ENCODE results near the gene ENTPD6. TPM values are rescaled to one million over a fixed set of nuclear protein-coding genes. Genes with fewer than 3 reads are reported as not detected.

The ENTPD6 gene
- total and polyA plus RNA-seq, 2 experiments from 2014 or later = 32.9 to 50.4 TPM

GRCh38 chr20:25205277-25206062 is 10.0 kb downstream of the ENTPD6 start:
- no peaks in the 10 kb centered on the region for H4K20me1 ChIP-seq (ENCODE audit: insufficient read depth)
- no peak overlapping the region for H3K4me3 ChIP-seq
- no peak overlapping the region for H3K27ac ChIP-seq
- H3K4me1 ChIP-seq (ENCODE audit: insufficient read depth) = 0 out of 2 replicates have a peak, but pooled peaks cover under 1% of the 10 kb centered on the region
- 84 to 85% methylated on average over 18 to 20 of the region's 21 CpGs for WGBS, 2 experiments (ENCODE audit: low coverage in 1 of 2, low lambda C conversion rate in 2 of 2, missing lambda C conversion rate in 2 of 2)
- TF ChIP-seq EZH2 (IDR thresholded peaks at IDR 0.05; ENCODE audit: insufficient read depth, poor library complexity, severe bottlenecking) (no peak), EZH2phosphoT487 (IDR thresholded peaks at IDR 0.05; ENCODE audit: insufficient read depth, low read depth) (no peak)
- H3K4me2 ChIP-seq (ENCODE audit: unreplicated experiment) = no peak overlapping the region
- H3K27me3 ChIP-seq (replicated peaks; ENCODE audit: insufficient read depth) = no peaks in the 10 kb centered on the region
- H3F3A ChIP-seq (ENCODE audit: insufficient read depth) = no peaks in the 10 kb centered on the region
- in situ Hi-C loops (cut with MboI) = no loop called here
- H3K9me2 ChIP-seq (ENCODE audit: insufficient read depth) = no peaks in the 10 kb centered on the region
- H3K36me3 ChIP-seq (ENCODE audit: low read depth) = 0 out of 2 replicates have a peak, but pooled peaks cover 2% of the 10 kb centered on the region
- DNase-seq = no peak
- peaks cover 86% of the 10 kb centered on the region for H3K79me2 ChIP-seq (ENCODE audit: insufficient read depth)
- no peak overlapping the region for H2AFZ ChIP-seq
- H3K9me3 ChIP-seq (ENCODE audit: low read depth) = no peaks in the 10 kb centered on the region
- H3K9ac ChIP-seq = no peak overlapping the region

- H3K36me3 ChIP-seq (ENCODE audit: low read depth) = peaks cover 7% of the 10 kb centered on the region; the same call in 1 of the 2 replicates
- H3K4me2 ChIP-seq (ENCODE audit: unreplicated experiment) = no peak overlapping the region
- no peaks in the 10 kb centered on the region for H4K20me1 ChIP-seq (ENCODE audit: insufficient read depth)
- DNase-seq = no peak
- H3K4me1 ChIP-seq (ENCODE audit: insufficient read depth) = no peaks in the 10 kb centered on the region
- H3K27me3 ChIP-seq (replicated peaks; ENCODE audit: insufficient read depth) = no peaks in the 10 kb centered on the region
- in situ Hi-C loops (cut with MboI) = no loop called here
- 91 to 93% methylated on average over 9 of the region's 9 CpGs for WGBS, 2 experiments (ENCODE audit: low coverage in 1 of 2, low lambda C conversion rate in 2 of 2, missing lambda C conversion rate in 2 of 2)
- no peaks in the 10 kb centered on the region for H3K9me2 ChIP-seq (ENCODE audit: insufficient read depth)
- H3K9me3 ChIP-seq (ENCODE audit: low read depth) = no peaks in the 10 kb centered on the region
- H2AFZ ChIP-seq = no peak overlapping the region
- H3K79me2 ChIP-seq (ENCODE audit: insufficient read depth) = peaks cover 81% of the 10 kb centered on the region
- no peaks in the 10 kb centered on the region for H3F3A ChIP-seq (ENCODE audit: insufficient read depth)
- H3K27ac ChIP-seq = no peak overlapping the region
- no peak overlapping the region for H3K9ac ChIP-seq
- no peak overlapping the region for H3K4me3 ChIP-seq
- no peak for TF ChIP-seq EZH2 (IDR thresholded peaks at IDR 0.05; ENCODE audit: insufficient read depth, poor library complexity, severe bottlenecking)
- no peak for TF ChIP-seq EZH2phosphoT487 (IDR thresholded peaks at IDR 0.05; ENCODE audit: insufficient read depth, low read depth)
Measured at GRCh38 chr20:25206063-25206403, 10.5 kb downstream of the ENTPD6 start.

- Histone ChIP-seq H3K79me2 (ENCODE audit: insufficient read depth) (peaks cover 76% of the 10 kb centered on the region), H3K36me3 (ENCODE audit: low read depth) (peaks cover 8% of the 10 kb centered on the region; the same call in 1 of the 2 replicates), H4K20me1 (ENCODE audit: insufficient read depth) (no peaks in the 10 kb centered on the region), H3K4me1 (ENCODE audit: insufficient read depth) (no peaks in the 10 kb centered on the region), H3K4me2 (ENCODE audit: unreplicated experiment) (no peak overlapping the region), H3K27me3 (replicated peaks; ENCODE audit: insufficient read depth) (no peaks in the 10 kb centered on the region), H3K9ac (no peak overlapping the region), H3K9me3 (ENCODE audit: low read depth) (no peaks in the 10 kb centered on the region), H3K4me3 (no peak overlapping the region), H3K27ac (no peak overlapping the region), H3F3A (ENCODE audit: insufficient read depth) (no peaks in the 10 kb centered on the region), H3K9me2 (ENCODE audit: insufficient read depth) (no peaks in the 10 kb centered on the region), H2AFZ (no peak overlapping the region)
- no peak for DNase-seq
- in situ Hi-C loops (cut with MboI) = no loop called here
- no peak for TF ChIP-seq EZH2phosphoT487 (IDR thresholded peaks at IDR 0.05; ENCODE audit: insufficient read depth, low read depth)
- no peak for TF ChIP-seq EZH2 (IDR thresholded peaks at IDR 0.05; ENCODE audit: insufficient read depth, poor library complexity, severe bottlenecking)
- WGBS, 2 experiments (ENCODE audit: low coverage in 1 of 2, low lambda C conversion rate in 2 of 2, missing lambda C conversion rate in 2 of 2) = 94 to 95% methylated on average over 8 of the region's 8 CpGs
Measured at GRCh38 chr20:25206548-25206947, 11.0 kb downstream of the ENTPD6 start.

GRCh38 chr20:25207149-25207959 is 11.8 kb downstream of the ENTPD6 start:
- in situ Hi-C loops (cut with MboI) = no loop called here

More at GRCh38 chr20:25207149-25207959, 11.8 kb downstream of the ENTPD6 start:
- Histone ChIP-seq H3K4me3 (no peak overlapping the region), H3K9me3 (ENCODE audit: low read depth) (no peaks in the 10 kb centered on the region), H3K4me1 (ENCODE audit: insufficient read depth) (no peaks in the 10 kb centered on the region), H2AFZ (no peak overlapping the region), H3K27ac (no peak overlapping the region), H3K36me3 (ENCODE audit: low read depth) (peaks cover 12% of the 10 kb centered on the region; the same call in 1 of the 2 replicates), H3K27me3 (replicated peaks; ENCODE audit: insufficient read depth) (no peaks in the 10 kb centered on the region), H3F3A (ENCODE audit: insufficient read depth) (no peaks in the 10 kb centered on the region), H3K9ac (no peak overlapping the region), H3K4me2 (ENCODE audit: unreplicated experiment) (no peak overlapping the region), H4K20me1 (ENCODE audit: insufficient read depth) (no peaks in the 10 kb centered on the region), H3K9me2 (ENCODE audit: insufficient read depth) (no peaks in the 10 kb centered on the region), H3K79me2 (ENCODE audit: insufficient read depth) (peaks cover 67% of the 10 kb centered on the region)
- 92 to 93% methylated on average over 18 to 22 of the region's 22 CpGs for whole genome bisulfite sequencing, 2 experiments (ENCODE audit: low coverage in 1 of 2, low lambda C conversion rate in 2 of 2, missing lambda C conversion rate in 2 of 2)
- DNase-seq = no peak
- TF ChIP-seq EZH2phosphoT487 (IDR thresholded peaks at IDR 0.05; ENCODE audit: insufficient read depth, low read depth) = no peak
